Testis (tissue), 3 donors: Measurements from ENCODE around the gene PRKAG2. TPM values are rescaled to one million over a fixed set of nuclear protein-coding genes. Genes with fewer than 3 reads are reported as not detected.

ENCODE experiments used
- DNase-seq: peaks from one replicate; pipeline ENCODE4 v3.0.0-alpha.2; 2019
- H3K27ac ChIP-seq, 2 donors: fragments of 200-600 bp; sonication (generic); one replicate each; pipeline ENCODE4 v1.5.1; 2019
- H3K27me3 ChIP-seq: fragments of 200-600 bp; sonication (generic); one replicate; pipeline ENCODE4 v1.5.1; 2019
- H3K36me3 ChIP-seq: fragments of 200-600 bp; sonication (generic); one replicate; pipeline ENCODE4 v1.5.1; 2017; ENCODE audit warnings: low read depth; ENCODE audit errors: missing control alignments
- H3K4me1 ChIP-seq: fragments of 200-600 bp; sonication (generic); one replicate; pipeline ENCODE4 v1.5.1; 2019
- H3K4me3 ChIP-seq, 2 donors: fragments of 200-600 bp; sonication (generic); one replicate each; pipeline ENCODE4 v1.5.1; 2017 to 2019
- H3K9me3 ChIP-seq: fragments of 200-600 bp; sonication (generic); one replicate; pipeline ENCODE4 v1.5.1; 2017
- CTCF ChIP-seq, 3 experiments: fragments of 450-650 bp in 2 of 3; fragments of 200-600 bp in 1 of 3; sonication (generic) in 1 of 3; IDR thresholded peaks; one replicate each; pipeline ENCODE4 v1.5.1; 2016 to 2019; ENCODE audit warnings: antibody characterized with exemption in 3 of 3, mild to moderate bottlenecking in 2 of 3, moderate library complexity in 1 of 3
- POLR2A ChIP-seq: fragments of 450-650 bp; IDR thresholded peaks from one replicate; pipeline ENCODE4 v1.6.1; 2017; ENCODE audit warnings: antibody characterized with exemption, mild to moderate bottlenecking, moderate library complexity
- WGBS, 2 donors: methylation state at CpG; one replicate each; pipeline ENCODE4 v1.1.5; 2018; 5-methylcytosine and 5-hydroxymethylcytosine counted together
- intact Hi-C: fragments of 100-400 bp; cut with DNase I; formaldehyde crosslinking; loops from one replicate; pipeline ENCODE4 v1.15.1; 2023; ENCODE audit warnings: low total_unique reads
- polyA plus RNA-seq: library from polyadenylated mRNA; stranded (reverse); fragments of 350-450 nt; fragmentation: Illumina TruSeq; extraction: RNeasy Lipid Tissue Mini Kit (QIAGEN cat#74804); gene quantifications from one replicate; pipeline ENCODE4 v1.2.3, GENCODE V29; 2014; ENCODE audit warnings: low read depth, low replicate concordance; ENCODE audit not compliant: insufficient read depth
- total RNA-seq, 2 donors: library from RNA; depleted of rRNA; stranded (reverse); fragments of >200 nt; gene quantifications; one replicate each; pipeline ENCODE4 v1.2.3, GENCODE V29; 2016

The PRKAG2 gene
- total and polyA plus RNA-seq, 3 donors from 2014 or later: 27.9 to 28.7 (median 28.6) TPM

- 88 to 92% methylated on average over 21 to 28 of the region's 29 CpGs for WGBS, 2 donors
- Histone ChIP-seq H3K4me1 (peaks cover 18% of the 10 kb centered on the region), H3K27ac (no peak overlapping the region), H3K4me3 (no peak overlapping the region), H3K27me3 (no peaks in the 10 kb centered on the region), H3K9me3 (no peaks in the 10 kb centered on the region), H3K36me3 (no peaks in the 10 kb centered on the region)
- TF ChIP-seq POLR2A: no peak
- TF ChIP-seq CTCF (IDR thresholded peaks at IDR 0.05): no peak
- DNase-seq: no peak
- intact Hi-C loops: no loop called here
These were observed 152.5 kb downstream of the PRKAG2 start for GRCh38 chr7:151724250-151724915.

- intact Hi-C loops: no loop called here
- WGBS, 2 donors: 88 to 90% methylated on average over 12 of the region's 12 CpGs
- no peak for TF ChIP-seq POLR2A
- no peak for TF ChIP-seq CTCF (IDR thresholded peaks at IDR 0.05)
- Histone ChIP-seq H3K36me3 (no peaks in the 10 kb centered on the region), H3K4me1 (peaks cover 21% of the 10 kb centered on the region), H3K27ac (no peak overlapping the region), H3K9me3 (no peaks in the 10 kb centered on the region), H3K27me3 (no peaks in the 10 kb centered on the region), H3K4me3 (no peak overlapping the region)
- no peak for DNase-seq
These were observed 153.6 kb downstream of the PRKAG2 start for GRCh38 chr7:151723321-151723720.

GRCh38 chr7:151722533-151722932 lies 154.4 kb downstream of the PRKAG2 start:
- H3K27ac ChIP-seq: no peak overlapping the region
- no peaks in the 10 kb centered on the region for H3K36me3 ChIP-seq
- H3K4me3 ChIP-seq: no peak overlapping the region
- intact Hi-C loops: no loop called here
- H3K9me3 ChIP-seq: no peaks in the 10 kb centered on the region
- no peaks in the 10 kb centered on the region for H3K27me3 ChIP-seq
- no peak for DNase-seq
- 73 to 90% methylated on average over 12 of the region's 12 CpGs for WGBS, 2 donors
- H3K4me1 ChIP-seq: peaks cover 21% of the 10 kb centered on the region
- TF ChIP-seq CTCF (IDR thresholded peaks at IDR 0.05): no peak
- TF ChIP-seq POLR2A: no peak

GRCh38 chr7:151721694-151722093 lies 155.2 kb downstream of the PRKAG2 start:
- 44 to 51% methylated on average over 5 of the region's 5 CpGs for WGBS, 2 donors
- Histone ChIP-seq H3K9me3 (no peaks in the 10 kb centered on the region), H3K4me1 (peaks cover 21% of the 10 kb centered on the region), H3K36me3 (no peaks in the 10 kb centered on the region), H3K27me3 (no peaks in the 10 kb centered on the region), H3K27ac (peak overlapping the region in 1 of 2 donors; percentile 55), H3K4me3 (no peak overlapping the region)
- DNase-seq: no peak
- TF ChIP-seq CTCF (IDR thresholded peaks at IDR 0.05) (no peak), POLR2A (no peak)
- intact Hi-C loops: no loop called here

GRCh38 chr7:151721236-151721635 lies 155.7 kb downstream of the PRKAG2 start:
- H3K36me3 ChIP-seq: no peaks in the 10 kb centered on the region
- H3K27me3 ChIP-seq: no peaks in the 10 kb centered on the region
- H3K4me3 ChIP-seq: no peak overlapping the region
- H3K4me1 ChIP-seq: peaks cover 21% of the 10 kb centered on the region
- DNase-seq: no peak
- WGBS, 2 donors: 61 to 73% methylated on average over 3 to 11 of the region's 11 CpGs
- H3K27ac ChIP-seq: peak overlapping the region in 1 of 2 donors; percentile 55
- TF ChIP-seq CTCF (IDR thresholded peaks at IDR 0.05) (no peak), POLR2A (no peak)
- no peaks in the 10 kb centered on the region for H3K9me3 ChIP-seq
- intact Hi-C loops: no loop called here
